Left lung (tissue), 10 donors: ENCODE data around the gene RSAD2. TPM values are rescaled to one million over a fixed set of nuclear protein-coding genes. Genes with fewer than 3 reads are reported as not detected.
A peak's percentile ranks its signal among the peaks of the same experiment; 100 is the strongest.
"Not testable (repeated sequence)": the region's sequence is repeated elsewhere in the genome, so short reads cannot be mapped to it uniquely, and the experiment has no call there.

Experiments used
- ATAC-seq: fragments of 200-7000 bp; cut with Tn5 transposase; one replicate; pipeline ENCODE4 v1.9.1; 2020; ENCODE audit warnings: moderate library complexity
- DNase-seq, 4 donors: peaks; one replicate each; pipeline ENCODE4 v3.0.0-alpha.2; 2013 to 2020
- H3K27ac ChIP-seq, 2 donors: fragments of 200-600 bp; sonication (generic) in 1 of 2; one replicate each; pipeline versions ENCODE4 v1.5.0 to v1.8.0; 2020 to 2021
- H3K27me3 ChIP-seq, 2 donors: fragments of 200-600 bp; sonication (generic) in 1 of 2; one replicate each; pipeline versions ENCODE4 v1.5.0 to v1.8.0; 2020 to 2021
- H3K36me3 ChIP-seq, 2 donors: fragments of 200-600 bp; sonication (generic) in 1 of 2; one replicate each; pipeline versions ENCODE4 v1.5.0 to v1.8.0; 2020 to 2021
- H3K4me1 ChIP-seq, 2 donors: fragments of 200-600 bp; one replicate each; pipeline ENCODE4 v1.8.0; 2021
- H3K4me3 ChIP-seq, 2 donors: fragments of 200-600 bp; sonication (generic) in 1 of 2; one replicate each; pipeline versions ENCODE4 v1.5.0 to v1.8.0; 2020 to 2021; ENCODE audit warnings: mild to moderate bottlenecking in 1 of 2
- H3K9me3 ChIP-seq, 2 donors: fragments of 200-600 bp; sonication (generic) in 1 of 2; one replicate each; pipeline versions ENCODE4 v1.5.0 to v1.8.0; 2020 to 2021
- CTCF ChIP-seq, 2 donors: fragments of 200-600 bp; sonication (generic) in 1 of 2; IDR thresholded peaks; one replicate each; pipeline versions ENCODE4 v1.5.0 to v1.8.0; 2021; ENCODE audit warnings: antibody characterized with exemption in 2 of 2
- intact Hi-C, 2 donors: fragments of 100-400 bp; cut with DNase I; formaldehyde crosslinking; loops; one replicate each; pipeline versions ENCODE4 v1.11.2 to v1.14.2; 2022
- polyA plus RNA-seq, 6 donors: library from polyadenylated mRNA; unstranded; fragments of 120-200 nt; gene quantifications; one replicate each; pipeline ENCODE4 v1.2.1, GENCODE V29; 2013; ENCODE audit not compliant: insufficient read length in 6 of 6
- total RNA-seq, 2 donors: library from RNA; stranded (reverse); fragmentation: NEBNext Ultra II Directional; extraction: Animal tissue kit (Norgen Biotek cat#: 25700); gene quantifications; one replicate each; pipeline ENCODE4 v1.2.1, GENCODE V29; 2021
- donor health status: DM: no; HTN: yes; CAD: no.
- donor health status: DM: no; HTN: no; CAD: no.

The RSAD2 gene
- total and polyA plus RNA-seq, 8 donors, result 3.5 to 23.1 (median 4.8) TPM

- H3K4me3 ChIP-seq, result no peak overlapping the region
- no peak overlapping the region for H3K27ac ChIP-seq
- no peak for TF ChIP-seq CTCF (IDR thresholded peaks at IDR 0.05)
- H3K4me1 ChIP-seq, result peaks cover 0 to 5% of the 10 kb centered on the region in 2 donors
- peaks cover 0 to 31% of the 10 kb centered on the region in 2 donors for H3K9me3 ChIP-seq
- DNase-seq (no peak), ATAC-seq (no peak)
- H3K36me3 ChIP-seq, result peaks cover 0 to 60% of the 10 kb centered on the region in 2 donors
- intact Hi-C loops, result no loop called here
- no peaks in the 10 kb centered on the region for H3K27me3 ChIP-seq
These were observed 23.2 kb upstream of the RSAD2 start for GRCh38 chr2:6854416-6854815.

- H3K27me3 ChIP-seq, result no peaks in the 10 kb centered on the region
- no peak for TF ChIP-seq CTCF (IDR thresholded peaks at IDR 0.05)
- H3K36me3 ChIP-seq, result peaks cover 0 to 60% of the 10 kb centered on the region in 2 donors
- ATAC-seq (peak; percentile 98), DNase-seq (peak in 1 of 4 donors; percentile 57)
- peaks cover 0 to 5% of the 10 kb centered on the region in 2 donors for H3K4me1 ChIP-seq
- peaks cover 0 to 28% of the 10 kb centered on the region in 2 donors for H3K9me3 ChIP-seq
- H3K27ac ChIP-seq, result peak overlapping the region in 1 of 2 donors; percentile 33
- no peak overlapping the region for H3K4me3 ChIP-seq
- intact Hi-C loops, result no loop called here
These were observed 21.6 kb upstream of the RSAD2 start for GRCh38 chr2:6855860-6856547.

GRCh38 chr2:6856548-6856920 is 21.0 kb upstream of the RSAD2 start:
- DNase-seq (no peak), ATAC-seq (peak; percentile 41)
- intact Hi-C loops, result no loop called here
- no peak for TF ChIP-seq CTCF (IDR thresholded peaks at IDR 0.05)
- H3K4me1 ChIP-seq, result peaks cover 0 to 5% of the 10 kb centered on the region in 2 donors
- H3K36me3 ChIP-seq, result peaks cover 0 to 60% of the 10 kb centered on the region in 2 donors
- H3K4me3 ChIP-seq, result no peak overlapping the region
- peaks cover 0 to 25% of the 10 kb centered on the region in 2 donors for H3K9me3 ChIP-seq
- peak overlapping the region in 1 of 2 donors; percentile 33 for H3K27ac ChIP-seq
- no peaks in the 10 kb centered on the region for H3K27me3 ChIP-seq

- H3K27ac ChIP-seq, intact Hi-C loops, H3K4me3 ChIP-seq, H3K27me3 ChIP-seq, H3K4me1 ChIP-seq, ATAC-seq, DNase-seq: not testable (repeated sequence)
- Histone ChIP-seq H3K9me3 (peaks cover 0 to 23% of the 10 kb centered on the region in 2 donors), H3K36me3 (peaks cover 0 to 62% of the 10 kb centered on the region in 2 donors)
These were observed 19.0 kb upstream of the RSAD2 start for GRCh38 chr2:6858466-6859027.

GRCh38 chr2:6860296-6860695 is 17.3 kb upstream of the RSAD2 start:
- no peak overlapping the region for H3K27ac ChIP-seq
- peaks cover 0 to 22% of the 10 kb centered on the region in 2 donors for H3K4me1 ChIP-seq
- H3K4me3 ChIP-seq, result no peak overlapping the region
- H3K27me3 ChIP-seq, result no peaks in the 10 kb centered on the region
- TF ChIP-seq CTCF (IDR thresholded peaks at IDR 0.05), result no peak
- H3K9me3 ChIP-seq, result peaks cover 0 to 23% of the 10 kb centered on the region in 2 donors
- ATAC-seq, result no peak
- intact Hi-C loops, result no loop called here
- H3K36me3 ChIP-seq, result peaks cover 0 to 55% of the 10 kb centered on the region in 2 donors
- DNase-seq, result no peak
